Activated naive CD4-positive, alpha-beta T cell treated with anti-CD3 and anti-CD28 coated beads for 36 hours (primary cell): ENCODE measurements around the gene KCNC2. TPM values are rescaled to one million over a fixed set of nuclear protein-coding genes. Genes with fewer than 3 reads are reported as not detected.

Experiments
- CTCF ChIA-PET: fragments of 350-600 bp; sonication (Branson Sonifier 250); formaldehyde crosslinking; loops from one replicate; lab custom pipeline; 2021; ENCODE audit warnings: antibody characterized with exemption; lab: Charles Lee
- DNase-seq: peaks from one replicate; pipeline ENCODE4 v3.0.0-alpha.2; 2020
- H3K27ac Mint-ChIP-seq: one replicate; pipeline ENCODE4 v1.8.0; 2021; ENCODE audit warnings: mild to moderate bottlenecking, mixed read lengths
- H3K27me3 Mint-ChIP-seq: one replicate; pipeline ENCODE4 v1.8.0; 2021; ENCODE audit warnings: low read depth, mixed read lengths
- H3K36me3 Mint-ChIP-seq: one replicate; pipeline ENCODE4 v1.8.0; 2021; ENCODE audit warnings: low read depth, mixed read lengths
- H3K4me1 Mint-ChIP-seq: one replicate; pipeline ENCODE4 v1.8.0; 2021; ENCODE audit warnings: low read depth, mixed read lengths
- H3K4me3 Mint-ChIP-seq: one replicate; pipeline ENCODE4 v1.8.0; 2021; ENCODE audit warnings: mild to moderate bottlenecking, moderate library complexity, mixed read lengths
- H3K9me3 Mint-ChIP-seq: one replicate; pipeline ENCODE4 v1.8.0; 2021; ENCODE audit warnings: mixed read lengths
- intact Hi-C: fragments of 100-400 bp; cut with micrococcal nuclease; formaldehyde crosslinking; loops from one replicate; pipeline ENCODE4 v1.15.1; 2023
- total RNA-seq, 2 experiments: library from RNA; stranded (reverse); gene quantifications; one replicate each; pipeline ENCODE4 v1.2.3, GENCODE V29; 2021

The KCNC2 gene
- total RNA-seq, 2 experiments from 2014 or later, result not detected

- H3K4me3 Mint-ChIP-seq, result no peak overlapping the region
- intact Hi-C loops, result no loop called here
- H3K27me3 Mint-ChIP-seq, result peaks cover 2% of the 10 kb centered on the region
- no peak for DNase-seq
- H3K9me3 Mint-ChIP-seq, result no peaks in the 10 kb centered on the region
- CTCF ChIA-PET, result no interaction called here
- no peaks in the 10 kb centered on the region for H3K4me1 Mint-ChIP-seq
- no peaks in the 10 kb centered on the region for H3K36me3 Mint-ChIP-seq
- H3K27ac Mint-ChIP-seq, result no peak overlapping the region
Observed at GRCh38 chr12:75099210-75099609, 110.4 kb downstream of the KCNC2 start.

GRCh38 chr12:75097003-75097402 lies 112.6 kb downstream of the KCNC2 start:
- no peaks in the 10 kb centered on the region for H3K4me1 Mint-ChIP-seq
- no peak overlapping the region for H3K27ac Mint-ChIP-seq
- peaks cover 3% of the 10 kb centered on the region for H3K27me3 Mint-ChIP-seq
- CTCF ChIA-PET, result no interaction called here
- DNase-seq, result no peak
- no peak overlapping the region for H3K4me3 Mint-ChIP-seq
- intact Hi-C loops, result no loop called here
- no peaks in the 10 kb centered on the region for H3K36me3 Mint-ChIP-seq
- H3K9me3 Mint-ChIP-seq, result no peaks in the 10 kb centered on the region

- Mint-ChIP-seq H3K27me3 (peaks cover 2% of the 10 kb centered on the region), H3K4me3 (no peak overlapping the region), H3K36me3 (no peaks in the 10 kb centered on the region), H3K4me1 (no peaks in the 10 kb centered on the region), H3K9me3 (no peaks in the 10 kb centered on the region), H3K27ac (no peak overlapping the region)
- no peak for DNase-seq
- CTCF ChIA-PET, result interaction anchor here (0.6 to 0.7 kb wide), 3 partner anchors 9 to 176 kb away, joined by 3 to 6 read pairs (median 3); no protein-coding TSS in a partner anchor
- intact Hi-C loops, result no loop called here
Observed at GRCh38 chr12:75087654-75088053, 122.0 kb downstream of the KCNC2 start.

GRCh38 chr12:75086091-75087038 lies 123.3 kb downstream of the KCNC2 start:
- no peak for DNase-seq
- Mint-ChIP-seq H3K9me3 (no peaks in the 10 kb centered on the region), H3K36me3 (no peaks in the 10 kb centered on the region), H3K4me1 (no peaks in the 10 kb centered on the region), H3K27me3 (no peaks in the 10 kb centered on the region), H3K4me3 (no peak overlapping the region), H3K27ac (no peak overlapping the region)
- intact Hi-C loops, result no loop called here
- CTCF ChIA-PET, result no interaction called here

DNA sequence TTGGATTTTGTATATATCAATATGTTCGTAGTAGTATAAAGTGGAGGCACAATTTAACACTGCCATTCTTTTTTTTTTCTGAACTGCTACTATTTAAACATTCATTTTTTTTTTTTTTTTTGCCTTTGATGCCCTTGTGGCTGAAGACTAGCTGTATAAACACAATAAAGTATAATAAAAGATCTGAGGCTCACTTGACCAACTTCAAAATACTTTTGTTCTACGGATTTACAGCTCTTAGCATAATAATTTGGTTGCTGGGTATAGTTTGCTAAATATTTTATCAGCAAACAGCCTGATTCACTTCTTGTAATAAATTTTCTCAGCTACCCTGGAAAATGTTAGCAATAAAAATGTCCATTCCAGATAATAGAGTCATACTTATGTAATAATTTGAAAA lies 128.3 kb downstream of the KCNC2 start:
- H3K4me1 Mint-ChIP-seq, result no peaks in the 10 kb centered on the region
- no peak for DNase-seq
- H3K4me3 Mint-ChIP-seq, result no peak overlapping the region
- H3K27me3 Mint-ChIP-seq, result no peaks in the 10 kb centered on the region
- H3K9me3 Mint-ChIP-seq, result no peaks in the 10 kb centered on the region
- no peaks in the 10 kb centered on the region for H3K36me3 Mint-ChIP-seq
- intact Hi-C loops, result no loop called here
- H3K27ac Mint-ChIP-seq, result no peak overlapping the region
- CTCF ChIA-PET, result no interaction called here

DNA sequence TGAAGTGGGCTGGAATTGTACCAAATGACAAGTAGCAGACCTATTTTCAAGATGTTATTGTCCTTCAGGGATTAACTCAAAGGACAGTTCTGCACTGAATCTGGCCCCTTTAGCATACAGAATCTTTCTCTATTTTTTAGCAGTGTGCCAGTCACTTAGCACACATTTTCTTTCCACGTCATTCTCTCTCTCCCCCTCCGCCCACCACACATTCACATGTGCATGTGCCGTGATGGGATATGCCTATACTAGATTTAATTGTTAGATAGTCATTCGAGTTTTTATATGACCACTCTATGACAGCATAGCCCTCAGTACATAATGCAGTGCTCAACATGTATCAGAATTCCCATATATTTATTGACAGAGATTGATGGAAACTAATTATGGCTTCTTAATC lies 129.1 kb downstream of the KCNC2 start:
- CTCF ChIA-PET, result no interaction called here
- Mint-ChIP-seq H3K27ac (no peak overlapping the region), H3K27me3 (no peaks in the 10 kb centered on the region), H3K9me3 (no peaks in the 10 kb centered on the region), H3K36me3 (no peaks in the 10 kb centered on the region), H3K4me1 (no peaks in the 10 kb centered on the region), H3K4me3 (no peak overlapping the region)
- no peak for DNase-seq
- intact Hi-C loops, result no loop called here

- intact Hi-C loops, result no loop called here
- Mint-ChIP-seq H3K4me1 (no peaks in the 10 kb centered on the region), H3K9me3 (no peaks in the 10 kb centered on the region), H3K27ac (no peak overlapping the region), H3K4me3 (no peak overlapping the region), H3K27me3 (no peaks in the 10 kb centered on the region), H3K36me3 (no peaks in the 10 kb centered on the region)
- CTCF ChIA-PET, result no interaction called here
- no peak for DNase-seq
Observed at GRCh38 chr12:75065482-75065881, 144.2 kb downstream of the KCNC2 start.

GRCh38 chr12:75062691-75063090 lies 146.9 kb downstream of the KCNC2 start:
- Mint-ChIP-seq H3K9me3 (no peaks in the 10 kb centered on the region), H3K4me3 (no peak overlapping the region), H3K36me3 (no peaks in the 10 kb centered on the region), H3K27ac (no peak overlapping the region), H3K27me3 (no peaks in the 10 kb centered on the region), H3K4me1 (no peaks in the 10 kb centered on the region)
- no peak for DNase-seq
- CTCF ChIA-PET, result no interaction called here
- intact Hi-C loops, result no loop called here

DNA sequence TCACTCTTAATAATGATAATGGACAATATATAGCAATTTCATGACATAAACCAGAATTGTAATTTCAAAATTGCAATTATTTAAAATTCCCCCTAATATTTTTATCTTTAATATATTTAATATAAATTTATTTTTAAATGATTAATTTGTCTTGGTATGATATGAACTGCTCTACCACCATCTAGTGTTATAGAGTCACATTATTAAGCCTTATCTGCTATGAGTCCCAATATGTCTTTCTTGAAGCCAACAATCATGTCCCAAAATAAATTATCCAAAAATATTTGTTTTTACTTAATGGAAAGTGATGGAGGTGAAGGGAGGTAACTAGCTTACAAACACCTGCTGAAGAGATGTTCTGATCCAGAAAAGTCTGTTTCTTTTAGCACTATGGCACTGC lies 151.4 kb downstream of the KCNC2 start:
- H3K36me3 Mint-ChIP-seq, result no peaks in the 10 kb centered on the region

GRCh38 chr12:75048767-75049166 lies 160.9 kb downstream of the KCNC2 start:
- Mint-ChIP-seq H3K36me3 (no peaks in the 10 kb centered on the region), H3K27me3 (no peaks in the 10 kb centered on the region), H3K9me3 (no peaks in the 10 kb centered on the region), H3K4me1 (no peaks in the 10 kb centered on the region), H3K4me3 (no peak overlapping the region), H3K27ac (no peak overlapping the region)
- intact Hi-C loops, result no loop called here
- no peak for DNase-seq
- CTCF ChIA-PET, result no interaction called here

More for the DNA sequence above, 151.4 kb downstream of the KCNC2 start:
- intact Hi-C loops, result no loop called here
- DNase-seq, result no peak
- Mint-ChIP-seq H3K4me3 (no peak overlapping the region), H3K27ac (no peak overlapping the region), H3K4me1 (no peaks in the 10 kb centered on the region), H3K27me3 (no peaks in the 10 kb centered on the region), H3K9me3 (no peaks in the 10 kb centered on the region)
- CTCF ChIA-PET, result no interaction called here

- no peak for DNase-seq
- intact Hi-C loops, result no loop called here
- no peak overlapping the region for H3K27ac Mint-ChIP-seq
- no peaks in the 10 kb centered on the region for H3K4me1 Mint-ChIP-seq
- no peaks in the 10 kb centered on the region for H3K27me3 Mint-ChIP-seq
- CTCF ChIA-PET, result no interaction called here
- H3K36me3 Mint-ChIP-seq, result no peaks in the 10 kb centered on the region
- no peak overlapping the region for H3K4me3 Mint-ChIP-seq
- no peaks in the 10 kb centered on the region for H3K9me3 Mint-ChIP-seq
Observed at GRCh38 chr12:75047885-75048525, 161.6 kb downstream of the KCNC2 start.

DNA sequence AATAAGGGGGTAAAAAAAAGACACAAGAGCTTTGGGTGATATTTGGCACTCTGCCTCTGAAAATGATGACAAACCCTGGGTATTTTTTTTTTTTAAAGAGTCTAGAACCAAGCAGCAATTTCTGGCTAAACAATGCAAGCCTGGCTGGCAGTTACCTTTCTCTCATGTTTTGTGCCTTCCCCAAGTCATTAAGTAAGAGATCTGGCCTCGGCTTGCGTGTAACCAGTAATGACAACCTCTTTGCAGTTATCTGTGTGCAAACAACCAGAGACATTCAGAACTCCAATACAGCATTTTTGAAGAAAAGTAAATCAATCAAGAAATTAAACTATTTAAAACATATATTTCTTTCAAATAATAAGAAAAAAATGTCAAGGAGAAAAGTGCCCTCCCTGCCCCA lies 167.5 kb downstream of the KCNC2 start:
- Mint-ChIP-seq H3K9me3 (no peaks in the 10 kb centered on the region), H3K27me3 (no peaks in the 10 kb centered on the region), H3K27ac (no peak overlapping the region), H3K4me1 (no peaks in the 10 kb centered on the region), H3K36me3 (no peaks in the 10 kb centered on the region), H3K4me3 (no peak overlapping the region)
- DNase-seq, result no peak
- intact Hi-C loops, result no loop called here
- CTCF ChIA-PET, result no interaction called here

- DNase-seq, result no peak
- Mint-ChIP-seq H3K4me1 (no peaks in the 10 kb centered on the region), H3K4me3 (no peak overlapping the region), H3K27ac (no peak overlapping the region), H3K36me3 (no peaks in the 10 kb centered on the region), H3K9me3 (no peaks in the 10 kb centered on the region), H3K27me3 (no peaks in the 10 kb centered on the region)
- intact Hi-C loops, result no loop called here
- CTCF ChIA-PET, result no interaction called here
Observed at GRCh38 chr12:75041472-75041871, 168.2 kb downstream of the KCNC2 start.
